Stimulated activated CD4-positive, alpha-beta T cell treated with anti-CD3 and anti-CD28 coated beads, Interleukin-12 subunit alpha, Interleukin-12 subunit beta, amount 100 ng/mL, for 24 hours (primary cell): ENCODE results near the gene PER2.

ENCODE experiments used
- DNase-seq, 2 experiments: peaks; one replicate each; pipeline ENCODE4 v3.0.0-alpha.2; 2020; ENCODE audit warnings: low read depth in 2 of 2

The PER2 gene

DNA sequence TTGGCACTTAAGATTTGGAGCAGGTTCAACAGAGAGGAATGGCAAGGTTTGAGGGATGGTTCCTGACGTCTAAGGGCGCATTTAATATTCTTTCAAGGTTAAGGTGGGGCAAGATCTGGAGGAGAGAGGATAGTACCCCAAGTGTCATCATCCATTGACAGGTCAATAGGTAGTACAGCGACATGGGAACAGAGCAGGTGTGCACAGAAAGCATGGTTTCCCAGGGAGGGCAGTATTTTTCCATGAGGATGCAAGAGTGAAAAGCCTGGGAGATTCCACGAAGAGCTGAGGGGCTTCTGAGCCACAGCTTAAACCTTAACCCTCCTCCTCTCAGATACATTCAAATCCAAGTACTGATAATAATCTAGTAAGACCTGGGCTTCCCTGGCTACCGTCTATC lies 57.7 kb downstream of the PER2 start:
- no peak for DNase-seq

DNA sequence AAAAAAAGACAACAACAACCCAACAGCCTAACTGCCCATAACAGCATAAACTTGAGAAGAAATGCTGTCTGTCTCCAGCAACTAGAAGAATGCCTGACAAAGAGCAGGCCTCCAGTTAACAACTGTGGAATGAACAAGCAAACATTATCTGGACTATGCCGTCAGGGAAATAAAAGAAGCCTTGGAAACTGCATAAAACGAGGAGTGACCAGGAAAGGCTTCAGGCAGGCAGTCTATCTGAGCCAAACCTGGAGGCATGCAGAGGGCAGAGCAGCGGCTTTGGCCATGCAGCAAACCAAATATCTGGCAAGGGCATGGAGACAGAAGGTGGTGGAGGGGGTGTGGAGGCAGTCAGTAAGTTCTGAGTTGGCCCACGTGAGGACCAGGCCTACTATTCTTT lies 59.7 kb downstream of the PER2 start:
- DNase-seq, result no peak

- DNase-seq, result no peak
Observed at GRCh38 chr2:238227587-238228032, 60.8 kb downstream of the PER2 start.

GRCh38 chr2:238226698-238227586 lies 61.5 kb downstream of the PER2 start:
- DNase-seq, result no peak

- DNase-seq, result no peak
Observed at GRCh38 chr2:238225911-238226697, 62.3 kb downstream of the PER2 start.

GRCh38 chr2:238225121-238225520 lies 63.3 kb downstream of the PER2 start:
- DNase-seq, result no peak

- DNase-seq, result no peak
Observed at GRCh38 chr2:238224356-238225035, 63.9 kb downstream of the PER2 start.

DNA sequence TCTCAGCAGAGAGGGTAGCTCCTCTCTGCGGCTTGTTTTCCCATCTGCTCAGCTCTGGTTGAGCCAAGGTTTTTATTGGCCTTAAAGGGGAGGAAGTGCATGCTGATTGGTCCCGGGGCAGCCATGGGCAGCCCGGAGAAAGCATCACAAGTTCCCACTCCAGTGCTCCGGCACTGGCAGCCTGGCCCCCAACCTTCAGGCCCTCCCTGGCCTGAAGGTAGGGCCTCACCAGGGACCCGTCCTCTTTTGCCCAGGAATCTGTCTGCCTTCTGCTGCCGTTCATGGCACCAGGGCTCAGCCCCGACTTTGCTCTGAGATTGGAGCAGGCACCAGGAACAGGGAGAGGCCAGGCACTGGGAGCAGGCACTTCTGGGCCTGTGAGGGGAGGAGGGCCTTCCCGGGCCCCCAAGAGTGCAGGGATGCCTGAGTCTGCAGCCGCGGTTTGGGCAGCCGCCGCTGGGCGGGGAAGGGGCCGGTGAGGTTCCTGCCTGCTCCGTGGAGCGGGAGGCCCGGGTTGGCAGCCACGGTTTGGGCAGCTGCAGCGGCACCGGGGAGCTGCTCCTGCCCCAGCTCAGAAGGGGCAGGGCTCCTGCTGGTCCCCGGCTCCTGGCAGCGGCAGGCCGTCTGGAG lies 67.4 kb downstream of the PER2 start:
- DNase-seq, result no peak

DNA sequence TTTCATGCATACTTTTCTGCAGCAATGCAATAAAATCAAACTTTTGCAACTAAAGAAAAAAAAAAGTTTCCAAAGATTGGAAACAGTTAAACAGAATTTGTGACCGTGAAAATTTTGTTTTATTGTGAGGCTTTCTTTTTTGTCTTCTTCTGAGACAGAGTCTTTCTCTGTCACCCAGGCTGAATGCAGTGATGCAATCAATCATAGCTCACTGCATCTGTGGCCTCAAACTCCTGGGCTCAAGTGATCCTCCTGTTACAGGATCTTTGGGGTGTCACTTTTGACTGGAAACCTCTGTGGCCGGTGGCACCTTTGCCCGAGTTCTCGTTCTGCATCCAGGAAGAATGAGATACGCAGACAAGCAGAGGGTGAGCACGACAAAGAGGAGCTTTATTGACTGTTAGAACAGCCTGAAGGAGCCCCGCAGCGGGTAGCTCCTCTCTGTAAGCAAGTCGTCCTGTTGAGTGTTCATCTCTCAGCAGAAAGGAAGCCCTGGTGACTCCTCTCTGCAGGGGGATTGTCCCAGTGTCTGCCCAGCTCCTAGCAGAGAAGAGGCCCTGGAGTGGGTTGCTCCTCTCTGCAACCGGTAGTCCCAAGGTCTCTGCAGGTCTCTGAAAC lies 68.0 kb downstream of the PER2 start:
- DNase-seq, result no peak

GRCh38 chr2:238216651-238217184 lies 71.7 kb downstream of the PER2 start:
- no peak for DNase-seq

- DNase-seq, result no peak
Observed at GRCh38 chr2:238207006-238207405, 81.4 kb downstream of the PER2 start.

GRCh38 chr2:238203973-238204683 lies 84.3 kb downstream of the PER2 start:
- DNase-seq, result no peak

- DNase-seq, result peak; percentile 76 to 83
Observed at GRCh38 chr2:238203094-238203972, 85.1 kb downstream of the PER2 start, which contains the start of gene ILKAP. ILKAP (minus strand) TSS chr2:238203695; CDS start chr2:238203553, 142 bp downstream.

GRCh38 chr2:238202326-238203093 lies 85.9 kb downstream of the PER2 start:
- no peak for DNase-seq
